Stimulated activated CD4-positive, alpha-beta T cell treated with anti-CD3 and anti-CD28 coated beads, Interleukin-1b, Interleukin-23, amount 100 ng/mL, for 24 hours (primary cell): Measurements from ENCODE around the gene RXFP1.

ENCODE experiments used
- DNase-seq, 4 experiments: peaks; one replicate each; pipeline ENCODE4 v3.0.0-alpha.2; 2020; ENCODE audit warnings: low read depth in 4 of 4, low spot score in 1 of 4

The RXFP1 gene

GRCh38 chr4:158541506-158541905 is 19.8 kb downstream of the RXFP1 start:
- no peak for DNase-seq

GRCh38 chr4:158543191-158543590 is 21.5 kb downstream of the RXFP1 start:
- DNase-seq, result no peak

GRCh38 chr4:158544141-158544540 is 22.5 kb downstream of the RXFP1 start:
- DNase-seq, result no peak

- DNase-seq, result no peak
Measured at GRCh38 chr4:158553364-158553763, 31.7 kb downstream of the RXFP1 start.

GRCh38 chr4:158560284-158560683 is 38.6 kb downstream of the RXFP1 start:
- no peak for DNase-seq

GRCh38 chr4:158566860-158567259 is 45.2 kb downstream of the RXFP1 start:
- DNase-seq, result no peak

- DNase-seq, result no peak
Measured at GRCh38 chr4:158571736-158572135, 50.1 kb downstream of the RXFP1 start.

- DNase-seq, result no peak
Measured at GRCh38 chr4:158572608-158573007, 50.9 kb downstream of the RXFP1 start.

GRCh38 chr4:158578476-158578875 is 56.8 kb downstream of the RXFP1 start:
- no peak for DNase-seq

GRCh38 chr4:158580064-158580463 is 58.4 kb downstream of the RXFP1 start:
- no peak for DNase-seq

- no peak for DNase-seq
Measured at GRCh38 chr4:158581161-158581560, 59.5 kb downstream of the RXFP1 start.

- no peak for DNase-seq
Measured at GRCh38 chr4:158586881-158587280, 65.2 kb downstream of the RXFP1 start.

GRCh38 chr4:158588285-158588684 is 66.6 kb downstream of the RXFP1 start:
- DNase-seq, result no peak

GRCh38 chr4:158588777-158589176 is 67.1 kb downstream of the RXFP1 start:
- DNase-seq, result no peak

GRCh38 chr4:158590306-158590705 is 68.6 kb downstream of the RXFP1 start:
- no peak for DNase-seq

- no peak for DNase-seq
Measured at GRCh38 chr4:158590824-158591223, 69.1 kb downstream of the RXFP1 start.

- DNase-seq, result no peak
Measured at GRCh38 chr4:158597879-158598596, 76.4 kb downstream of the RXFP1 start.

- no peak for DNase-seq
Measured at GRCh38 chr4:158599150-158599549, 77.5 kb downstream of the RXFP1 start.

GRCh38 chr4:158599765-158600498 is 78.2 kb downstream of the RXFP1 start:
- DNase-seq, result no peak

- DNase-seq, result no peak
Measured at GRCh38 chr4:158604369-158604768, 82.7 kb downstream of the RXFP1 start.

GRCh38 chr4:158605393-158605792 is 83.7 kb downstream of the RXFP1 start:
- DNase-seq, result no peak

GRCh38 chr4:158606969-158607368 is 85.3 kb downstream of the RXFP1 start:
- DNase-seq, result no peak

GRCh38 chr4:158609116-158609515 is 87.4 kb downstream of the RXFP1 start:
- DNase-seq, result no peak
